Mesenchymal stem cell (in vitro differentiated cells and primary cell): ENCODE results near the gene SLA2.

Experiments
- DNase-seq: peaks from one replicate; pipeline ENCODE4 v3.0.0-alpha.2; 2013
- H2AFZ ChIP-seq: one replicate; pipeline ENCODE4 v1.6.1; 2013; ENCODE audit warnings: low read depth, mild to moderate bottlenecking, control low read depth, inconsistent platforms, low read length, moderate library complexity
- H2AK5ac ChIP-seq: 2 replicates; pipeline ENCODE4 v1.6.1; 2013; ENCODE audit warnings: low read length, moderate library complexity, mild to moderate bottlenecking, inconsistent platforms; ENCODE audit not compliant: severe bottlenecking
- H2BK120ac ChIP-seq: one replicate; pipeline ENCODE4 v1.6.1; 2013; ENCODE audit warnings: low read depth, mild to moderate bottlenecking, inconsistent platforms, low read length, moderate library complexity
- H2BK12ac ChIP-seq, 2 experiments: one replicate each; pipeline ENCODE4 v1.6.1; 2013; ENCODE audit warnings: inconsistent platforms in 2 of 2, low read length in 2 of 2, mild to moderate bottlenecking in 2 of 2, moderate library complexity in 2 of 2, control low read depth in 1 of 2
- H2BK15ac ChIP-seq: one replicate; pipeline ENCODE4 v1.6.1; 2013; ENCODE audit warnings: mild to moderate bottlenecking, low read depth, inconsistent platforms; ENCODE audit not compliant: poor library complexity, severe bottlenecking
- H2BK5ac ChIP-seq: 2 replicates; pipeline ENCODE4 v1.6.1; 2013; ENCODE audit warnings: low read depth, mild to moderate bottlenecking, low read length, control low read depth, inconsistent platforms; ENCODE audit not compliant: poor library complexity, severe bottlenecking
- H3K14ac ChIP-seq, 2 experiments: one replicate each; pipeline ENCODE4 v1.6.1; 2013; ENCODE audit warnings: inconsistent platforms in 2 of 2, low read length in 2 of 2, control low read depth in 1 of 2, mild to moderate bottlenecking in 1 of 2, moderate library complexity in 1 of 2
- H3K18ac ChIP-seq, 2 experiments: one replicate each; pipeline ENCODE4 v1.6.1; 2013; ENCODE audit warnings: inconsistent platforms in 2 of 2, low read length in 2 of 2, control low read depth in 1 of 2, low read depth in 1 of 2, mild to moderate bottlenecking in 1 of 2
- H3K23ac ChIP-seq, 2 experiments: one replicate each; pipeline ENCODE4 v1.6.1; 2013; ENCODE audit warnings: inconsistent platforms in 2 of 2, low read length in 2 of 2, mild to moderate bottlenecking in 2 of 2, moderate library complexity in 2 of 2, control low read depth in 1 of 2
- H3K27ac ChIP-seq: 2 replicates; pipeline ENCODE4 v1.5.1; 2013; ENCODE audit warnings: mild to moderate bottlenecking, moderate library complexity, low read length, control low read depth, inconsistent platforms; ENCODE audit not compliant: poor library complexity, severe bottlenecking
- H3K27me3 ChIP-seq, 2 experiments: 2 replicates each; pipeline versions ENCODE4 v1.6.1 to v1.7.0; 2013; ENCODE audit warnings: low read length in 2 of 2, mild to moderate bottlenecking in 2 of 2, moderate library complexity in 2 of 2, control low read depth in 1 of 2, inconsistent platforms in 1 of 2; ENCODE audit not compliant: control insufficient read depth in 1 of 2, insufficient read depth in 1 of 2
- H3K36me3 ChIP-seq, 2 experiments: 2 replicates each; pipeline versions ENCODE4 v1.6.1 to v1.7.0; 2013; ENCODE audit warnings: low read length in 2 of 2, control low read depth in 1 of 2, inconsistent platforms in 1 of 2, low read depth in 1 of 2, mild to moderate bottlenecking in 1 of 2; ENCODE audit not compliant: insufficient read depth in 2 of 2, control insufficient read depth in 1 of 2
- H3K4ac ChIP-seq, 2 experiments: one replicate each; pipeline ENCODE4 v1.6.1; 2013; ENCODE audit warnings: inconsistent platforms in 2 of 2, low read length in 2 of 2, mild to moderate bottlenecking in 2 of 2, moderate library complexity in 2 of 2, control low read depth in 1 of 2, low read depth in 1 of 2
- H3K4me1 ChIP-seq: 2 replicates; pipeline ENCODE4 v1.6.1; 2013; ENCODE audit warnings: low read depth, low read length, control low read depth; ENCODE audit not compliant: control insufficient read depth, insufficient read depth
- H3K4me2 ChIP-seq: 2 replicates; pipeline ENCODE4 v1.6.1; 2013; ENCODE audit warnings: low read length, mild to moderate bottlenecking, inconsistent platforms; ENCODE audit not compliant: poor library complexity, severe bottlenecking
- H3K4me3 ChIP-seq, 2 experiments: 2 replicates each; pipeline versions ENCODE4 v1.5.1 to v1.7.0; 2013; ENCODE audit warnings: low read length in 2 of 2, mild to moderate bottlenecking in 2 of 2, control low read depth in 1 of 2, low read depth in 1 of 2; ENCODE audit not compliant: insufficient read depth in 1 of 2
- H3K79me1 ChIP-seq: replicated peaks from 2 replicates; pipeline ENCODE4 v1.6.1; 2013; ENCODE audit warnings: mild to moderate bottlenecking, control low read depth, low read length, inconsistent platforms; ENCODE audit not compliant: poor library complexity, severe bottlenecking
- H3K9ac ChIP-seq: 2 replicates; pipeline ENCODE4 v1.7.0; 2013; ENCODE audit warnings: mild to moderate bottlenecking, low read length, moderate library complexity
- H3K9me3 ChIP-seq: 2 replicates; pipeline ENCODE4 v1.7.0; 2013; ENCODE audit warnings: mild to moderate bottlenecking, low read length; ENCODE audit not compliant: control insufficient read depth
- H4K8ac ChIP-seq: one replicate; pipeline ENCODE4 v1.6.1; 2013; ENCODE audit warnings: inconsistent platforms, mild to moderate bottlenecking, low read length, moderate library complexity
- H4K91ac ChIP-seq: one replicate; pipeline ENCODE4 v1.6.1; 2013; ENCODE audit warnings: mild to moderate bottlenecking, low read length, inconsistent platforms
- WGBS: methylation state at CpG from one replicate; pipeline ENCODE4 v1.1.7; 2013; ENCODE audit warnings: mixed read lengths; 5-methylcytosine and 5-hydroxymethylcytosine counted together

The SLA2 gene

GRCh38 chr20:36631646-36632045 lies 14.3 kb downstream of the SLA2 start:
- no peak overlapping the region for H3K18ac ChIP-seq
- DNase-seq = peak; percentile 16
- H3K4me1 ChIP-seq = peaks cover 9% of the 10 kb centered on the region
- 95% methylated on average over 6 of the region's 6 CpGs for WGBS
- H2BK5ac ChIP-seq = no peak overlapping the region
- no peak overlapping the region for H3K4ac ChIP-seq
- H3K23ac ChIP-seq = no peak overlapping the region
- no peak overlapping the region for H3K9ac ChIP-seq
- H4K91ac ChIP-seq = no peak overlapping the region
- no peak overlapping the region for H2BK12ac ChIP-seq
- no peaks in the 10 kb centered on the region for H3K9me3 ChIP-seq
- no peak overlapping the region for H3K4me3 ChIP-seq
- no peak overlapping the region for H3K4me2 ChIP-seq
- no peak overlapping the region for H2BK15ac ChIP-seq
- no peak overlapping the region for H4K8ac ChIP-seq
- H3K79me1 ChIP-seq = no peaks in the 10 kb centered on the region
- no peak overlapping the region for H2BK120ac ChIP-seq
- H2AK5ac ChIP-seq = no peak overlapping the region
- no peaks in the 10 kb centered on the region for H3K36me3 ChIP-seq
- no peak overlapping the region for H2AFZ ChIP-seq
- H3K14ac ChIP-seq = no peak overlapping the region
- H3K27me3 ChIP-seq = peaks cover 0 to 9% of the 10 kb centered on the region in 2 experiments
- H3K27ac ChIP-seq = no peak overlapping the region

- Histone ChIP-seq H3K4me2 (peak overlapping the region; percentile 3), H2BK120ac (no peak overlapping the region), H3K4ac (peak overlapping the region in 1 of 2 experiments; percentile 9), H3K36me3 (no peaks in the 10 kb centered on the region), H3K9me3 (no peaks in the 10 kb centered on the region), H3K4me1 (peaks cover 9% of the 10 kb centered on the region), H3K27me3 (peaks cover 0 to 5% of the 10 kb centered on the region in 2 experiments), H3K4me3 (no peak overlapping the region), H2BK12ac (peak overlapping the region in 1 of 2 experiments; percentile 45), H3K14ac (no peak overlapping the region), H4K91ac (peak overlapping the region; percentile 81), H2AFZ (peak overlapping the region; percentile 66), H2BK5ac (no peak overlapping the region), H2BK15ac (peak overlapping the region; percentile 62), H3K9ac (no peak overlapping the region), H3K23ac (no peak overlapping the region), H3K18ac (peak overlapping the region; percentile 45 to 55), H3K79me1 (no peaks in the 10 kb centered on the region), H4K8ac (peak overlapping the region; percentile 91), H3K27ac (no peak overlapping the region), H2AK5ac (no peak overlapping the region)
- DNase-seq = peak; percentile 18
- 82% methylated on average over 12 of the region's 15 CpGs for WGBS
These were observed 16.0 kb downstream of the SLA2 start for GRCh38 chr20:36629719-36630681.

- Histone ChIP-seq H3K36me3 (no peaks in the 10 kb centered on the region), H3K9me3 (no peaks in the 10 kb centered on the region), H2AK5ac (no peak overlapping the region), H2BK120ac (no peak overlapping the region), H3K4me1 (peaks cover 9% of the 10 kb centered on the region), H3K23ac (no peak overlapping the region), H3K14ac (no peak overlapping the region), H3K4ac (no peak overlapping the region), H4K91ac (no peak overlapping the region), H3K4me3 (no peak overlapping the region), H3K27me3 (no peaks in the 10 kb centered on the region), H3K4me2 (no peak overlapping the region), H2AFZ (no peak overlapping the region), H3K79me1 (no peaks in the 10 kb centered on the region), H2BK5ac (no peak overlapping the region), H3K27ac (no peak overlapping the region), H3K9ac (no peak overlapping the region), H2BK15ac (no peak overlapping the region), H3K18ac (no peak overlapping the region), H4K8ac (no peak overlapping the region), H2BK12ac (no peak overlapping the region)
- 90% methylated on average over 7 of the region's 7 CpGs for WGBS
- DNase-seq = peak; percentile 9
These were observed 17.9 kb downstream of the SLA2 start for GRCh38 chr20:36628076-36628475.

- Histone ChIP-seq H3K27me3 (no peaks in the 10 kb centered on the region), H3K4me2 (no peak overlapping the region), H3K18ac (no peak overlapping the region), H2AK5ac (no peak overlapping the region), H3K23ac (no peak overlapping the region), H3K14ac (no peak overlapping the region), H3K36me3 (no peaks in the 10 kb centered on the region), H2AFZ (no peak overlapping the region), H3K4me1 (peaks cover 6% of the 10 kb centered on the region), H2BK120ac (no peak overlapping the region), H3K27ac (no peak overlapping the region), H2BK5ac (no peak overlapping the region), H4K8ac (no peak overlapping the region), H3K4me3 (no peak overlapping the region), H4K91ac (no peak overlapping the region), H2BK12ac (no peak overlapping the region), H3K9me3 (no peaks in the 10 kb centered on the region), H3K4ac (no peak overlapping the region), H3K9ac (no peak overlapping the region), H2BK15ac (no peak overlapping the region), H3K79me1 (no peaks in the 10 kb centered on the region)
- 67% methylated on average over 1 of the region's 2 CpGs for WGBS
- no peak for DNase-seq
These were observed 21.1 kb downstream of the SLA2 start for GRCh38 chr20:36624944-36625324.
